DMS 273 (cell line): Measurements from ENCODE around the gene MED8.

Source experiments
- DNase-seq: peaks from one replicate; lab custom pipeline; 2025; ENCODE audit not compliant: unreplicated experiment; lab: John Stamatoyannopoulos, UW

The MED8 gene, protein sequence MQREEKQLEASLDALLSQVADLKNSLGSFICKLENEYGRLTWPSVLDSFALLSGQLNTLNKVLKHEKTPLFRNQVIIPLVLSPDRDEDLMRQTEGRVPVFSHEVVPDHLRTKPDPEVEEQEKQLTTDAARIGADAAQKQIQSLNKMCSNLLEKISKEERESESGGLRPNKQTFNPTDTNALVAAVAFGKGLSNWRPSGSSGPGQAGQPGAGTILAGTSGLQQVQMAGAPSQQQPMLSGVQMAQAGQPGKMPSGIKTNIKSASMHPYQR

GRCh38 chr1:43389326-43390313 is at the start of gene MED8, which contains the start of gene SZT2:
TSS of gene MED8 (minus strand) at chr1:43389800. CDS start at chr1:43389764, 36 bp downstream.
TSS of gene SZT2 (plus strand) at chr1:43389899. CDS start at chr1:43389969, 70 bp downstream.
- DNase-seq, result peak; percentile 97

DNA sequence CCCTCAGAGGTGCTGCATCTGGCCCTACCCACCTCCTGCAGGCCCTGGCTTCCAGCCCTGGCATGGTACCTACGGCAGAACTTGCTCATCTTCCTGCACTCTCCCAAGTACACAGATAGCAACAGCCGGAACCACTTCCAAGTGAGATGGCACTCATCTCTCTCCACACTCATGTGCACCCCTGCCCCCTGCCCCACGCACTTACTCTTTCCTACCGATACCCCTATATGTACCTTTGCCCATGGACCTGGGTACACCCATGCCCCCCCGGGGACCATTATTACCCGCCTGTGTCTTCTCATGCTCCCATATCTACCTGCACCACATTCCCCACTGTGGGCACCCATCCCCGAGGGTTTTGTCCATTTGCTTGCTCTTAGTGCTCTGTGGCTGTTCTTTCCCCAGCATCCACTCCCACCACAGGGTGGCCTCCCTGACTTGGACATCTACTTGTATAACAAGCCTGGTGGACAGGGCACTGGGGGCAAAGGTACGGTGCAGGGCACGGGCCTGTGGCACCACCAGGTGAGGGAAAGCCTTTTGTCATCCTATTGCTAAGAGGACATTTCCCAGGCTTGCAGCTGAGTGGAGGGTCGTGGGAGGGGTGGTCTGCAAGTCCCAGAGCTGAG is 49.5 kb upstream of the MED8 start:
- DNase-seq, result no peak

GRCh38 chr1:43438576-43438952 is 49.0 kb upstream of the MED8 start:
- no peak for DNase-seq

- DNase-seq, result no peak
Measured at GRCh38 chr1:43438006-43438405, 48.4 kb upstream of the MED8 start.

GRCh38 chr1:43437031-43437973 is 47.7 kb upstream of the MED8 start:
- no peak for DNase-seq

DNA sequence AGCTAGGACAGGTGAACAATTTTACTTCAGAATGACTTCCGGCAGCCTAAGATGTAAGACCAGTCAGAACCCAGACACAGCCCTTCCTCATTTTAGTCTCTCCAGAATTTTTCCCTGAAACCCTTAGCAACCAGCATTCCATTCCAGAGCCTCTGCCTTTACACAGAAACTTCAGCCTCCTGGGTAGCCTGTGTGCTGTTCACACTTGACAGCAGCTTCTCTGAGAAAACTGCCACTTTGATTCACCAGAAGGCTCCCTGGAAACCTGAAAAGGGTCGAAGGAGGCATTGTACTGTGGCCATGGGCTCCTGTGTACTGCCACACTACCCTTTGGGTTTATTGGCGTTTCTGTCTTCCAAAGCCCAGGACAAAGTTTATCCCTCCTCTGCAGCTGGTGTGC is 46.8 kb upstream of the MED8 start:
- DNase-seq, result no peak

- no peak for DNase-seq
Measured at GRCh38 chr1:43435146-43436145, 45.8 kb upstream of the MED8 start.

GRCh38 chr1:43434256-43434655 is 44.7 kb upstream of the MED8 start:
- DNase-seq, result no peak

- DNase-seq, result no peak
Measured at GRCh38 chr1:43432907-43433306, 43.3 kb upstream of the MED8 start.

DNA sequence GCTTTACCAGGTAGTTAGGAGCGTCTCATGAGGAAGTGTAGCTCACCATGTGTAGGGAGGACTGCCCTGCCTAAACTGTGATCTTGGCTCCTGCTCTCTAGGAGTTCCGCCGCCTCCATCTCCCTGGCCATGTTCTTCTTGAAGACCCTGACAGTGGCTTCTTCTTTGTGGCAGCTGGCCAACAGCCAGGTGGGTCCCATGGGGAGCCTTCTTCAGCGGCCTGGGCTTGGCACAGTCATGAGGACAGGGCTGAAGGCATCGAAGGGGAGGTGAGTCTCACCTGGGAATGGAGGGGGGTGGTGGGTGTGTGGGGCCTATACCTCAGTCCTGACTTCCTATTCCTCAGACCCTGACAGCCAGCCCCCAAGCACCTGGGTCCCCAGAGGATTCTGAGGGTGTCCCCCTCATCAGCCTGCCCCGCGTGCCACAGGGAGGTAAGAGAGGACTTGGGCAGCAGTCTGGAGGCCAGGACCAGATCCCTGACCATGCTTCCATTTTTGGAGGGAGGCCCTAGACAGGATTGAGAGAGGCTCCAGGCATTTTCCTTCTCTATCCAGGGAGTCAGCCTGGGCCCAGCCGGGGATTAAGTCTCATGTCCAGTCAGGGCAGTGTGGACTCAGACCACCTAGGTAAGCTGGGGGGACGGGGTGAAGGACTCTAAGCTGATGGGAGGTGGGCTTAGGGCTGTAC is 42.7 kb upstream of the MED8 start:
- no peak for DNase-seq

GRCh38 chr1:43431676-43432075 is 42.1 kb upstream of the MED8 start:
- DNase-seq, result no peak

DNA sequence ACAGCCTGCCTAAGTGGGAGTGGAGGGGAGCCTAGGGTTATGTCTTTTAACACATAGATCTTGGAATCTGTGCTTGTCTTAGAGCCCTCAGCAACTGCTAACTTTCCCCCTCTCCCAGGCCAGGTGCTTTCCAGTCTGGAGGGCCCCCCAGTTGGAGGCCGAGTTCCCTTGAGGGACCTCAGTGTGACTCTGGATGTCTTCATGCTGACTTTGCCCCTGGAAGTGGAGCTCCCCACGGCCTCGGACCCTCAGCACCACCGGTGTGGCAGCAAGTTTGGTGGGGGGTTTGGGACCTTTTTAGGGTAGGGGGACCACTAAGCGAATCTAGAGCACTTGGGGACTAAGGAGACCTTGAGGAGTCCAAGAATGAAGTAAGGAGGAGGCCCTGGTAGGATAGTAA is 41.2 kb upstream of the MED8 start:
- no peak for DNase-seq

- no peak for DNase-seq
Measured at GRCh38 chr1:43427941-43428340, 38.3 kb upstream of the MED8 start.

DNA sequence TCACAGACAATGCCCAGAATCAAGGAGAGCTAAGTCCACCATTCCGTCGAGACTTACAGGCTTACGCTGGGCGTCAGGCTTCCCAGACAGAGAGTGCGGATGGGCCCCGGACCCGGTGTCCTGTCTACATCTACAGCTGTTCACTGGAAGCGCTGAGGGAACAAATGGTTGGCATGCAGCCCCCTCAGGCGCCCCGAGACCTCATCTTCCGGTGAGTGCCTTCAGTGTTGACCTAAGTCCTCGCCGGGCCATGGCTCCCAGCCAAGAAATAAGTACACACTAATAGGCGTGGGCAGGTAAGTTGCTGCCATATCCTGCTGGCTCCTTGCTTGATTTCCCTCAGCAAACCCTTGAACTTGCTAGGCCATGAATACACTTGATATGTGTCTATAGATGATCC is 37.9 kb upstream of the MED8 start:
- no peak for DNase-seq

DNA sequence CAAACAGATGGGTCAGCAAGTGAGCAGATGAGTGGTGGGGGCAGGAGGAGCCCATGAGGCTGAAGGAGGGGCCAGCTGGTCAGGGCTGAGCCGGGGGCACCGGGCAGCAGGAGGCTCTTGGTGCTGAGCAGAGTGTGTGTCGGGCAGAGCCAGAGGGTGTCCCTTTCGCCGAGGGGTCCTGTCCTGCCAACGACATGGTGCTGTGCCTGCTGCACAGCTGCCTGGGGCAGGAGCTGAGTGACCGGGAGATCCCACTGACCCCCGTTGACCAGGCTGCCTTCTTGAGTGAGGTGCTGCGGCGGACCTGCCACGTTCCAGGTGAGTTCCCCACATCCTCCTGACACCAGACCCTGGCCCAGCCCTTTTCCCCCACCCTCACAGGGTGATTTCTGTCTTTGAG is 36.6 kb upstream of the MED8 start:
- DNase-seq, result no peak

GRCh38 chr1:43425045-43425444 is 35.4 kb upstream of the MED8 start:
- DNase-seq, result no peak

GRCh38 chr1:43423672-43424550 is 34.3 kb upstream of the MED8 start:
- DNase-seq, result no peak
